HG02623 (cell line): Measurements from ENCODE around the gene FN3K.
A peak's percentile ranks its signal among the peaks of the same experiment; 100 is the strongest.
"Not testable (repeated sequence)": the region's sequence is repeated elsewhere in the genome, so short reads cannot be mapped to it uniquely, and the experiment has no call there.

Source experiments
- ATAC-seq: cut with Tn5 transposase; IDR thresholded peaks from one replicate; pipeline ENCODE4 v1.9.1; 2021; ENCODE audit warnings: moderate library complexity; ENCODE audit not compliant: unreplicated experiment

FN3K gene

GRCh38 chr17:82736511-82737185 is 1.2 kb downstream of the FN3K start:
- no peak for ATAC-seq

- no peak for ATAC-seq
These were observed 2.8 kb downstream of the FN3K start for GRCh38 chr17:82737967-82738877.

GRCh38 chr17:82740906-82741759 is 5.7 kb downstream of the FN3K start:
- ATAC-seq, result no peak

- no peak for ATAC-seq
These were observed 8.2 kb downstream of the FN3K start for GRCh38 chr17:82743344-82744219.

GRCh38 chr17:82744736-82745135 is 9.3 kb downstream of the FN3K start:
- ATAC-seq, result not testable (repeated sequence)

GRCh38 chr17:82745524-82745923 is 10.1 kb downstream of the FN3K start:
- no peak for ATAC-seq

GRCh38 chr17:82748756-82749155 is 13.3 kb downstream of the FN3K start:
- ATAC-seq, result no peak

- ATAC-seq, result no peak
These were observed 15.0 kb downstream of the FN3K start for GRCh38 chr17:82750241-82750908.

- peak; percentile 41 for ATAC-seq
These were observed 15.8 kb downstream of the FN3K start for GRCh38 chr17:82751171-82751570.

GRCh38 chr17:82751571-82752370 is 16.4 kb downstream of the FN3K start, which contains the start of gene TBCD:
TBCD (plus strand) TSS chr17:82752065; CDS start chr17:82752194, 129 bp downstream.
- peak; percentile 65 for ATAC-seq

- peak; percentile 6 for ATAC-seq
These were observed 17.2 kb downstream of the FN3K start for GRCh38 chr17:82752371-82753200.

GRCh38 chr17:82753201-82753464 is 17.7 kb downstream of the FN3K start:
- ATAC-seq, result no peak

- no peak for ATAC-seq
These were observed 19.1 kb downstream of the FN3K start for GRCh38 chr17:82754297-82755208.

- no peak for ATAC-seq
These were observed 20.8 kb downstream of the FN3K start for GRCh38 chr17:82756166-82756565.

- no peak for ATAC-seq
These were observed 30.0 kb downstream of the FN3K start for GRCh38 chr17:82765371-82765770.

GRCh38 chr17:82767041-82767754 is 31.8 kb downstream of the FN3K start:
- no peak for ATAC-seq
